Gastroesophageal sphincter (tissue), 3 donors: ENCODE measurements around the gene SLAMF8.

Experiments used
- POLR2A ChIP-seq, 2 donors: fragments of 450-650 bp; IDR thresholded peaks; one replicate each; pipeline ENCODE4 v1.6.1; 2017; ENCODE audit warnings: antibody characterized with exemption in 2 of 2, mild to moderate bottlenecking in 2 of 2, moderate library complexity in 1 of 2
- TF ChIP-seq, protein P1 (sequence below), 4 experiments: fragments of 200-600 bp in 2 of 4; fragments of 450-650 bp in 2 of 4; sonication (generic) in 1 of 4; IDR thresholded peaks; one replicate each; pipeline ENCODE4 v1.5.1; 2017 to 2019; ENCODE audit warnings: antibody characterized with exemption in 4 of 4, mild to moderate bottlenecking in 2 of 4, moderate library complexity in 2 of 4

GRCh38 chr1:159862031-159862430 is 35.4 kb downstream of the SLAMF8 start:
- TF ChIP-seq, protein P1, sequence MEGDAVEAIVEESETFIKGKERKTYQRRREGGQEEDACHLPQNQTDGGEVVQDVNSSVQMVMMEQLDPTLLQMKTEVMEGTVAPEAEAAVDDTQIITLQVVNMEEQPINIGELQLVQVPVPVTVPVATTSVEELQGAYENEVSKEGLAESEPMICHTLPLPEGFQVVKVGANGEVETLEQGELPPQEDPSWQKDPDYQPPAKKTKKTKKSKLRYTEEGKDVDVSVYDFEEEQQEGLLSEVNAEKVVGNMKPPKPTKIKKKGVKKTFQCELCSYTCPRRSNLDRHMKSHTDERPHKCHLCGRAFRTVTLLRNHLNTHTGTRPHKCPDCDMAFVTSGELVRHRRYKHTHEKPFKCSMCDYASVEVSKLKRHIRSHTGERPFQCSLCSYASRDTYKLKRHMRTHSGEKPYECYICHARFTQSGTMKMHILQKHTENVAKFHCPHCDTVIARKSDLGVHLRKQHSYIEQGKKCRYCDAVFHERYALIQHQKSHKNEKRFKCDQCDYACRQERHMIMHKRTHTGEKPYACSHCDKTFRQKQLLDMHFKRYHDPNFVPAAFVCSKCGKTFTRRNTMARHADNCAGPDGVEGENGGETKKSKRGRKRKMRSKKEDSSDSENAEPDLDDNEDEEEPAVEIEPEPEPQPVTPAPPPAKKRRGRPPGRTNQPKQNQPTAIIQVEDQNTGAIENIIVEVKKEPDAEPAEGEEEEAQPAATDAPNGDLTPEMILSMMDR (IDR thresholded peaks at IDR 0.05): no peak
- TF ChIP-seq POLR2A (IDR thresholded peaks at IDR 0.05): no peak
